HL-60 (cell line): Measurements from ENCODE around the gene RPL22L1.
A peak's percentile ranks its signal among the peaks of the same experiment; 100 is the strongest.

Source experiments
- CTCF ChIP-seq: IDR thresholded peaks from one replicate; pipeline ENCODE4 v1.5.1; 2011; ENCODE audit warnings: low read length, control low read depth, inconsistent platforms; ENCODE audit not compliant: insufficient read depth
- GABPA ChIP-seq: IDR thresholded peaks from 2 replicates; pipeline ENCODE4 v1.6.1; 2012; ENCODE audit warnings: low read depth
- POLR2AphosphoS5 ChIP-seq: IDR thresholded peaks from 2 replicates; pipeline ENCODE4 v1.6.1; 2012; ENCODE audit warnings: low read depth
- REST ChIP-seq: IDR thresholded peaks from 2 replicates; pipeline ENCODE4 v1.6.1; 2012; ENCODE audit warnings: low read depth; ENCODE audit not compliant: insufficient replicate concordance
- SPI1 ChIP-seq: IDR thresholded peaks from 2 replicates; pipeline ENCODE4 v1.6.1; 2012; ENCODE audit warnings: low read depth, mild to moderate bottlenecking, borderline replicate concordance

GRCh38 chr3:170868577-170869238 is 1.3 kb downstream of the RPL22L1 start:
- TF ChIP-seq CTCF (no peak), REST (no peak), POLR2AphosphoS5 (0 out of 2 replicates have a peak, but pooled peaks have one; percentile 55), GABPA (no peak), SPI1 (no peak)
